HG03457 (cell line): ENCODE data around the gene MCTP2.
"Not testable (repeated sequence)": the region's sequence is repeated elsewhere in the genome, so short reads cannot be mapped to it uniquely, and the experiment has no call there.

Experiments used
- ATAC-seq: cut with Tn5 transposase; IDR thresholded peaks from one replicate; pipeline ENCODE4 v1.9.1; 2021; ENCODE audit warnings: moderate number of reproducible peaks; ENCODE audit not compliant: unreplicated experiment

The MCTP2 gene

GRCh38 chr15:94235646-94236045 lies 4.3 kb downstream of the MCTP2 start:
- ATAC-seq, result no peak

GRCh38 chr15:94236608-94237007 lies 5.2 kb downstream of the MCTP2 start:
- no peak for ATAC-seq

DNA sequence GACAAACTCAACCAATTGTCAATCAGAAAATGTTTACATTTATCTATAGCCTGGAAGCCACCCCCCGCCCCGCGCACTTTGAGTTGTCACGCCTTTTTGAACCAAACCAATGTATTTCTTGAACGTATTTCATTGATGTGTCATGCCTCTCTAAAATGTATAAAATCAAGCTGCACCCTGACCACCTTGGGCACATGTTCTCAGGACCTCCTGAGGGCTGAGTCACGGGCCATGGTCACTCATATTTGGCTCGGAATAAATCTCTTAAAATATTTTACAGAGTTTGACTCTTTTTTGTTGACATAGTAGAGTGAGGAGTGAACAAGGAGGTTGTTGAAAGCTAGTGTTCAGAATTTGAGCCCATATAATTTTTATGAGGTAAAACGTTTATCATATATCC lies 6.5 kb downstream of the MCTP2 start:
- ATAC-seq, result no peak

- peak; percentile 55 for ATAC-seq
Observed at GRCh38 chr15:94238539-94239118, 7.3 kb downstream of the MCTP2 start.

GRCh38 chr15:94239474-94239873 lies 8.1 kb downstream of the MCTP2 start:
- no peak for ATAC-seq

GRCh38 chr15:94240480-94240879 lies 9.1 kb downstream of the MCTP2 start:
- no peak for ATAC-seq

DNA sequence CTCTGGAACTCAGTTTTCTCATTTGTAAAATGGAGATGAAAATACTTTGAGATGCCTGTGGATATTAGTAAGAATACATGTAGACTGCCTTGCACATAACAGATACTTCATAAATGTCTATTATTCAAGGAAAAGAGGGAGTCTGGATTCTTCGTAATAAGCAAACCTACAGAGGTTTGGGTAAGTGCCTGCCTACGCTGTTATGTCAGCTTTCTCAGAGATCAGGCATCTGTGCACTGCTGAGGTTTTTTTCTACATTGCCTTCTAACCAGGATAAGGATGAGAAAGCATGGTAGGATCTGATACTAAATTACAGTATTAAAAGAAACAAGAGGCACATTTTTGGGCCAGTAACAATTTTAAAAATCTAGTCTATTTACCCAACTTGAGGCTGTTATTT lies 10.9 kb downstream of the MCTP2 start:
- no peak for ATAC-seq

- ATAC-seq, result not testable (repeated sequence)
Observed at GRCh38 chr15:94243003-94243402, 11.6 kb downstream of the MCTP2 start.

DNA sequence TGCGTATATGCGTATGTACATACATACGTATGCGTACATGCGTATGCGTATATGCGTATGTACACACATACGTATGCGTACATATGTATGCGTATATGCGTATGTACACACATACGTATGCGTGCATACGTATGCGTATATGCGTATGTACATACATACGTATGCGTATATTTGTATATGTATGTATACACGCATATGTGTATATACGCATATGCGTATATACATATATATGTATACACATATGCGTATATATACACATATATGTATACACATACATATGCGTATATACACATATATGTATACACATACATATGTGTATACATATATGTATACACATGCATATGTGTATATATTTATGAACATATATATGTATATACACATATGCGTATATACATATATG lies 12.1 kb downstream of the MCTP2 start:
- no peak for ATAC-seq

- ATAC-seq, result no peak
Observed at GRCh38 chr15:94246016-94246415, 14.7 kb downstream of the MCTP2 start.

DNA sequence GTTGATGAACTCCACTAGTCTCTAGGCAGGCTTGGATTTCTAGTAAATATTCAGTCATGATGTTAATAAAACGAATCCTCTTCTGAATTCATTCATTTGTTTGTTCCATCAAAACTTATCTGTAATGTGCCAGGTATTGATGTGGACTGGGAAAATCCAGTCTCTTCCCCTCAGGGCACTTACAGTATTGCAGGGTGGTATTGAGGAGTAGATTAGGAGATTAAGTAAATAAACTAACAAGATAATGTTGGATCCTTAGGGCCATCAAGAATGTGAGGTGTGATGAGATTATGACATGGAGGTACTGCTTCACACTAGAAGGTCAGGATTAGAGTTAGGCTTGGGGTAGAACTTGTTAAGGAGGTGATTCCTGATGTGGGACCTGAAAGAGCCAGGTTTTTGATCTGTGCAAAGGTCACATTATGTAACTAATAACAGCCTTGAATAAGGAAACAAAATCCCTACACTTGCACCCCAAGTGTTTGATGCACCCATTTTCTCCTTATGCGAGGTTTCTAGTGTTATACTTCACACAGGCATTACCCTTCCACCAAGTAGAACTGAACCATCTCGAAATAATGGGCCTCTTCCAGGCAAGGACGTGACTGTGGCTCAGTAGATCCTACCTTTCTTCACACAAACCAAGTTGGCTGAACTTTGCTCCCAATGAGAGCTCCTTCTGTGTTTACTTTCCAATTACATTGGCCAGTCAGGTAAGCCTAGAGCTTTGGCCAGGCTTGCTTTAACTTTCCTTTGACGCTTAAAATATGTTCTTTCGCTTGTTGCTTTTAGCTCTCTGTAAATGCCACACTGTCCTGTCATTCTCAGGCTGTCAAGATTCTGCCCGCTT lies 16.7 kb downstream of the MCTP2 start:
- no peak for ATAC-seq

DNA sequence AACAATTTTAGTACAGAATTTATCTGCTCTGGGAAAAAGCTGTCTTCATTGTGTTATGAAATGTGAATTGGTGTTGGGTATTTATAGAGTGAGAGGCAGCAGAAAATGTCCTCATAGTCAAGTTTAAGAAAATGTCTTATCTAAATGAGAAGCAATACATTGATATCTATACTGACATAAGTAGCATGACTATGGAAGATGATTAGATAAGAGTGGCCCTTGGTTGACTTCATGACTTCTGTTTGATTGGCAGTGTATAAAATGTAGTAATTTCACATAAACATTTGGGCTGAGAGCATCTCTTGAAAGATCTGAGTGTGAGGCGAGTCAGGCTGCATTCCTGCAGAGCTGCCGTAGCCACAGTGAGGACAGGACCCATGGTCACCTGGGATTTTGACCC lies 19.4 kb downstream of the MCTP2 start:
- ATAC-seq, result no peak

DNA sequence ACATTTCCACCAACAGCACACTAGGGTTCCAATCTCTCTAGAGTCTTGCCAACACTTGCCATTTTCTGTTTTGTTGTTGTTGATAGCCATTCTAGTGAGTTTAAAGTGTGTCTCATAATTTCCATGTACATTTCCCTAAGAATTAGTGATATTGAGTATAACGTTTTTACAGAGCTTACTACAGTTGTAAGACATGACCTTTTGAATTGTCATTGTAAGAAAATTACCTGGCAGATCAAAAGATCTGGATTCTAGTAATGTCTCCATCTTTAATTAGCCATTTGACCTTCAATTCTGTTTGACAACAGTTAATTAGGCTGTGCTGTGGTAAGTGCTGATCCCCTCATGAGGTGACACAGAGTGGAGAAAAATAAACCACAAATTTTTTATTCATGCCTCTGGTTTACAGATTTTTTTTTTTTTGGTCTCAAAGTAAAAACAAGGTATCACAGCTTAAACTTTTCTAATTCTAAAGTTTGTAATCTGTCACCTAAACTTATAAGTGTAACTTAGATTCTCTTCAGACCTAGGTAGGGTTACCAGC lies 20.9 kb downstream of the MCTP2 start:
- no peak for ATAC-seq

DNA sequence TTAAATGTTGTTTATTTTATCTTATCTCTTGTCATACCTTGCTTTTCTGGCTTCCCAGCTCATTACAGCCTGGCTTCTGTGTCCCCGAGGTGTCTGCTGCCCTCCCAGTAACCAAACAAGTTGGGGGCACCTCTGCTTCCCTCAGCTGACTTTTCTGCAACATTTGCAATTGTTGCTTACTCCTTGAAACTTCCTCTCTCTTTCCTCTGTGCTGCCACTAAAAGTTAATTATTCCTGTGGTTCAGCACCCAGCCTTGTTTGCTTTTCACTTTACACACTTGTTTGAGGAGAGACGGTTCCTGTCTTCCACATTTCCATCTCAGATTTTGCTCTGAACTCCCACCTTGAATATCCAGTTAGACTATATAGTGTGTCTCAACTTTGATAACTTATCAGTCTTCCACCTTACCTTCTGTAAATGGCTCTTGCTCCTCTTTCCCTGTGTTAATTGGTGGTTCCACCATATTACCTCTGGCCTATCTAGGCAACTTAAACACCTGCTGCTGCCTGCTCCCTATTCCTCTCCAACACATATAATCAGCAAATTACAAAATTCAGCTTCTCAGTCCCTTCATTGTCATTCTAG lies 21.6 kb downstream of the MCTP2 start:
- no peak for ATAC-seq

DNA sequence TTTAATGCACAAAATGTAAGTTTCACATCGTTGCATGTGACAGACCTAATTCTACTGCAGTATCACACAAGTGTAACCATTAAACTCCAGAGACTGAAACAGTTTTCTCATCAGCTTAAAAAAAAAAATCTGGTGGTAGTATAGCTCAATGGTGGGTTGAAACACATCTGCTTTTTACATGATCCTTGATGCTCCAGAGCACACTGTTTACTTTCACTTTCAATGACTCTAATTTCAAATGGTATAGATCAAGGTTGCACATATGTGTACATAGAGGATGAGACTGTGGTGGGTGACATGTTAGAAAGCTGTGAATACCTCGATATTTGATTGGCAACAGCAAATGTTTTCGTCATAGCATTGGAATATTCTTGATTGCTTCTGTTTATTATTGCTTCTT lies 22.4 kb downstream of the MCTP2 start:
- no peak for ATAC-seq

DNA sequence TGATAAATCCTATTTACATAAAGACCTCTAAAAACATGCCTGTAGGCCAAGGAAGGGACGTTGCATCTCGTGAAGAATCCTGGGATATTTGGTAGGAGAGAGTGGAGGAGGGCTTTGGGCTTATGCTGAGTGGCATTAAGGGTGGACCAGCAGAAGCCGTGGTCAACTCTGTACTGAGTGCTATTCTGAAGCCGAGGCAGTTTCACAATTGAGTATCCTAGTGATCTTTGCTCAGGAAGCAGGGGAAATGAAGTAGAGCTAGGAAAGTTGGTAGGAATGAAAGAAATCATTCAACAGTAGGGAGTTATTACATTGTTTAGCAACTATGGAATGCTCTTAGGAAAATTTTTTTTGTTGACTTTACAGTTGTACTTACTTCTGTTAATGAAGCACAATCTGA lies 24.2 kb downstream of the MCTP2 start:
- ATAC-seq, result no peak

- ATAC-seq, result no peak
Observed at GRCh38 chr15:94256511-94256910, 25.1 kb downstream of the MCTP2 start.

DNA sequence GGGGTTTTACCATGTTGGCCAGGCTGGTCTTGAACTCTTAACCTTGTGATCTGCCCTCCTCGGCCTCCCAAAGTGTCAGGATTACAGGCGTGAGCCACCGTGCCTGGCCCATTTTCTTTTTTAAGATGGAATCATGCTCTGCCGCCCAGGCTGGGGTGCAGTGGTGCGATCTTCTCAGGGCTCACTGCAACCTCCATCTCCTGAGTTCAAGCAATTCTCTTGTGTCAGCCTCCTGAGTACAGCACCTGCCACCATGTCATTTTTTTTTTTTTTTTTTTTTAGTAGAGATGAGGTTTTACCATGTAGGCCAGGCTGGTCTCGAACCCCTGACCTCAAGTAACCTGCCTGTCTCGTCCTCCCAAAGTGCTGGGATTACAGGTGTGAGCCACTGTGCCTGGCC lies 26.4 kb downstream of the MCTP2 start:
- not testable (repeated sequence) for ATAC-seq

GRCh38 chr15:94258246-94258645 lies 26.9 kb downstream of the MCTP2 start:
- peak; percentile 52 for ATAC-seq

DNA sequence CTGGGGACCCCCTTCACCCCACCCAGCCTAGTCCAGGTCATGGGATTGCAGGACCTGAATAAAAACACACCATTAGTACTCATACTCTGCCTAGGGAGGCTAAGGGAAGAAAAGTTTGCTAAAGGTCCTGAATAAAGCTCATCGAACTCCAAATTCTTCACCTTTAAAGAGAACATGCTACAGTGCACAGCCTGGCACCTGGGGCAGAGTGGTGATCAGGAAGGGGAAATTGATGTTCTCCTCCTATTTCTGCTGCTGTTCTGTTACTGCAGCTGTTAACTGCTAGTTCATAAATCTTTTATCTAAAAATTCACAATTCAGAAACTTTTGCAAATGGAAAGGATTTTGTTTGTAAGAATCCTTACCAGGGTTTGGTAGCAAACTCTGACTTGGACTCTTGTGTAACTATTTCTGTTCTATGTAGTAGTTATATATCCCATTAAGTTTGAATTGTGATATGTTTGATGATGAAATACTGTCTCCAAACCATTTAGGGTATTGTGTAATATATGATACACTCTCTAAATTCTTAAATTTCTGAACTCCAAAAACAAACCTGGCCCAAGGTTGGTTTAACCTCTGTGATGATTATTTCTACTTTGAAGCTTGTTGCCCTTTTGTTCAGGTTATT lies 27.9 kb downstream of the MCTP2 start:
- no peak for ATAC-seq

GRCh38 chr15:94259863-94260262 lies 28.5 kb downstream of the MCTP2 start:
- ATAC-seq, result no peak

DNA sequence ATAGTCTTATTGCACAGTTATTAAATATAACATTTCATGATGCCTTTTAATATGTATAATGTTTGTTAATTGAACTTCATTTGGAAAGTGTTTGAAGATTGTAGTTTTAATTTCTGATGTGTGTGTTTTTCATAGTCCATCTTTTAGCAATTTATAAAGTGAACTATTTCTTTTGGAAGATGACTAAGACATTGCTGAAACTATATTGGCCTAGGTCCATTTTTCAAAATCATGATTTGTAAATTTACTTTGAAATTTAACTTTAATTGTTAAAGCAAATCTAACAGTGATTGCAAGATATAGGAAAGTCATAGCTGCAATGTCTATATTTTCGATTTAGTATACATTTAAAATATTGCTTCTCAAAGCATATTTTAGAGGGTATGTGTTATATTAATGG lies 30.8 kb downstream of the MCTP2 start:
- no peak for ATAC-seq
